Measurements from ENCODE around the gene OR2H2.

The OR2H2 gene

GRCh38 chr6:29567991-29568390 lies 16.9 kb upstream of the OR2H2 start:
- no peaks in the 10 kb centered on the region for H3K79me2 ChIP-seq (ENCODE audit: control insufficient read depth, low read length)
- no peak overlapping the region for H3K4me2 ChIP-seq (ENCODE audit: low read length)
- H3K36me3 ChIP-seq (ENCODE audit: control insufficient read depth, low read length): no peaks in the 10 kb centered on the region
- H4K20me1 ChIP-seq (ENCODE audit: control insufficient read depth, insufficient read depth, low read depth, low read length): no peaks in the 10 kb centered on the region
- no peak for TF ChIP-seq EZH2phosphoT487 (IDR thresholded peaks at IDR 0.05; ENCODE audit: borderline replicate concordance, low read length)
- no peak for TF ChIP-seq CTCF (IDR thresholded peaks at IDR 0.05; ENCODE audit: low read depth, low read length, poor library complexity, severe bottlenecking)
- no peaks in the 10 kb centered on the region for H3K9me2 ChIP-seq (replicated peaks; ENCODE audit: control insufficient read depth, low read length)
- H3K9me3 ChIP-seq (ENCODE audit: control insufficient read depth, insufficient read depth, low read length): no peaks in the 10 kb centered on the region
- peaks cover 5% of the 10 kb centered on the region; the same call in 1 of the 2 replicates for H3K4me1 ChIP-seq (ENCODE audit: control insufficient read depth, low read length)
- H3K27ac ChIP-seq (ENCODE audit: low read depth, low read length): no peak overlapping the region
- no peaks in the 10 kb centered on the region for H3F3A ChIP-seq (ENCODE audit: control insufficient read depth, insufficient read depth)
- no peaks in the 10 kb centered on the region; the same call in 1 of the 2 replicates for H3K27me3 ChIP-seq (ENCODE audit: control insufficient read depth, low read length)
- H3K4me3 ChIP-seq (ENCODE audit: low read length): no peak overlapping the region

- no peaks in the 10 kb centered on the region for H3K27me3 ChIP-seq (ENCODE audit: control insufficient read depth, low read length)
- H3K27ac ChIP-seq (ENCODE audit: low read depth, low read length): no peak overlapping the region
- no peaks in the 10 kb centered on the region for H3K79me2 ChIP-seq (ENCODE audit: control insufficient read depth, low read length)
- no peaks in the 10 kb centered on the region for H3K9me3 ChIP-seq (ENCODE audit: control insufficient read depth, insufficient read depth, low read length)
- no peaks in the 10 kb centered on the region for H4K20me1 ChIP-seq (ENCODE audit: control insufficient read depth, insufficient read depth, low read depth, low read length)
- no peaks in the 10 kb centered on the region for H3F3A ChIP-seq (ENCODE audit: control insufficient read depth, insufficient read depth)
- no peak overlapping the region for H3K4me3 ChIP-seq (ENCODE audit: low read length)
- TF ChIP-seq EZH2phosphoT487 (IDR thresholded peaks at IDR 0.05; ENCODE audit: borderline replicate concordance, low read length) (no peak), CTCF (IDR thresholded peaks at IDR 0.05; ENCODE audit: low read depth, low read length, poor library complexity, severe bottlenecking) (no peak)
- H3K9me2 ChIP-seq (replicated peaks; ENCODE audit: control insufficient read depth, low read length): no peaks in the 10 kb centered on the region
- no peaks in the 10 kb centered on the region for H3K4me1 ChIP-seq (ENCODE audit: control insufficient read depth, low read length)
- no peaks in the 10 kb centered on the region for H3K36me3 ChIP-seq (ENCODE audit: control insufficient read depth, low read length)
- H3K4me2 ChIP-seq (ENCODE audit: low read length): no peak overlapping the region
Observed at GRCh38 chr6:29576056-29576455, 8.9 kb upstream of the OR2H2 start.

- H3K79me2 ChIP-seq (ENCODE audit: control insufficient read depth, low read length): no peaks in the 10 kb centered on the region
- no peaks in the 10 kb centered on the region for H3K27me3 ChIP-seq (ENCODE audit: control insufficient read depth, low read length)
- no peaks in the 10 kb centered on the region for H3K4me1 ChIP-seq (ENCODE audit: control insufficient read depth, low read length)
- H3K4me3 ChIP-seq (ENCODE audit: low read length): no peak overlapping the region
- no peaks in the 10 kb centered on the region for H3F3A ChIP-seq (ENCODE audit: control insufficient read depth, insufficient read depth)
- H4K20me1 ChIP-seq (ENCODE audit: control insufficient read depth, insufficient read depth, low read depth, low read length): no peaks in the 10 kb centered on the region
- H3K9me3 ChIP-seq (ENCODE audit: control insufficient read depth, insufficient read depth, low read length): no peaks in the 10 kb centered on the region
- no peaks in the 10 kb centered on the region for H3K9me2 ChIP-seq (replicated peaks; ENCODE audit: control insufficient read depth, low read length)
- TF ChIP-seq EZH2phosphoT487 (IDR thresholded peaks at IDR 0.05; ENCODE audit: borderline replicate concordance, low read length) (no peak), CTCF (IDR thresholded peaks at IDR 0.05; ENCODE audit: low read depth, low read length, poor library complexity, severe bottlenecking) (no peak)
- no peaks in the 10 kb centered on the region for H3K36me3 ChIP-seq (ENCODE audit: control insufficient read depth, low read length)
- H3K27ac ChIP-seq (ENCODE audit: low read depth, low read length): no peak overlapping the region
- H3K4me2 ChIP-seq (ENCODE audit: low read length): no peak overlapping the region
Observed at GRCh38 chr6:29577544-29577943, 7.4 kb upstream of the OR2H2 start.
